Gastroesophageal sphincter (tissue), 4 donors: ENCODE data around the gene TMEM87A. TPM values are rescaled to one million over a fixed set of nuclear protein-coding genes. Genes with fewer than 3 reads are reported as not detected.

ENCODE experiments used
- ATAC-seq: fragments of 150-250 bp; one replicate; pipeline ENCODE4 v1.9.1; 2016; ENCODE audit warnings: mild to moderate bottlenecking, moderate library complexity
- H3K27ac ChIP-seq, 4 donors: fragments of 200-600 bp; sonication (generic) in 3 of 4; 1 replicate in 3 of 4; 2 replicates in 1 of 4; pipeline ENCODE4 v1.5.1; 2016 to 2019
- H3K27me3 ChIP-seq: fragments of 200-600 bp; sonication (generic); one replicate; pipeline ENCODE4 v1.5.1; 2019
- H3K36me3 ChIP-seq, 2 donors: fragments of 200-600 bp; sonication (generic); one replicate each; pipeline ENCODE4 v1.5.1; 2019; ENCODE audit warnings: control low read depth in 1 of 2
- H3K4me1 ChIP-seq, 3 donors: fragments of 200-600 bp; sonication (generic); 1 replicate in 2 of 3; 2 replicates in 1 of 3; pipeline ENCODE4 v1.5.1; 2016 to 2019; ENCODE audit warnings: control low read depth in 2 of 3
- H3K4me3 ChIP-seq, 2 donors: fragments of 200-600 bp; sonication (generic); one replicate each; pipeline ENCODE4 v1.5.1; 2019; ENCODE audit warnings: mild to moderate bottlenecking in 1 of 2, moderate library complexity in 1 of 2
- H3K9me3 ChIP-seq, 3 donors: fragments of 200-600 bp; sonication (generic); one replicate each; pipeline ENCODE4 v1.5.1; 2017 to 2019; ENCODE audit warnings: control low read depth in 2 of 3
- EP300 ChIP-seq: sonication (generic); formaldehyde crosslinking; IDR thresholded peaks from one replicate; pipeline ENCODE4 v1.6.1; 2017; ENCODE audit warnings: antibody characterized with exemption, mild to moderate bottlenecking
- POLR2A ChIP-seq, 2 donors: fragments of 450-650 bp; IDR thresholded peaks; one replicate each; pipeline ENCODE4 v1.6.1; 2017; ENCODE audit warnings: antibody characterized with exemption in 2 of 2, mild to moderate bottlenecking in 2 of 2, moderate library complexity in 1 of 2
- POLR2AphosphoS5 ChIP-seq: sonication (generic); formaldehyde crosslinking; IDR thresholded peaks from one replicate; pipeline ENCODE4 v1.6.1; 2017; ENCODE audit warnings: antibody characterized with exemption
- WGBS, 2 donors: methylation state at CpG; one replicate each; pipeline ENCODE4 v1.1.5; 2018; ENCODE audit warnings: low coverage in 1 of 2; 5-methylcytosine and 5-hydroxymethylcytosine counted together
- small RNA-seq, 4 donors: library from RNA; depleted of rRNA; stranded (forward); fragments of <200 nt; gene quantifications; one replicate each; pipeline ENCODE3, GENCODE V24; 2016
- total RNA-seq, 4 donors: library from RNA; depleted of rRNA; stranded (reverse); fragments of >200 nt; gene quantifications; one replicate each; pipeline ENCODE4 v1.1.0, GENCODE V29; 2016
- TF ChIP-seq, protein P1 (sequence below), 4 experiments: fragments of 200-600 bp in 2 of 4; fragments of 450-650 bp in 2 of 4; sonication (generic) in 1 of 4; IDR thresholded peaks; one replicate each; pipeline ENCODE4 v1.5.1; 2017 to 2019; ENCODE audit warnings: antibody characterized with exemption in 4 of 4, mild to moderate bottlenecking in 2 of 4, moderate library complexity in 2 of 4

The TMEM87A gene
- total RNA-seq, 4 donors from 2014 or later: 49.7 to 70.0 (median 65.9) TPM

DNA sequence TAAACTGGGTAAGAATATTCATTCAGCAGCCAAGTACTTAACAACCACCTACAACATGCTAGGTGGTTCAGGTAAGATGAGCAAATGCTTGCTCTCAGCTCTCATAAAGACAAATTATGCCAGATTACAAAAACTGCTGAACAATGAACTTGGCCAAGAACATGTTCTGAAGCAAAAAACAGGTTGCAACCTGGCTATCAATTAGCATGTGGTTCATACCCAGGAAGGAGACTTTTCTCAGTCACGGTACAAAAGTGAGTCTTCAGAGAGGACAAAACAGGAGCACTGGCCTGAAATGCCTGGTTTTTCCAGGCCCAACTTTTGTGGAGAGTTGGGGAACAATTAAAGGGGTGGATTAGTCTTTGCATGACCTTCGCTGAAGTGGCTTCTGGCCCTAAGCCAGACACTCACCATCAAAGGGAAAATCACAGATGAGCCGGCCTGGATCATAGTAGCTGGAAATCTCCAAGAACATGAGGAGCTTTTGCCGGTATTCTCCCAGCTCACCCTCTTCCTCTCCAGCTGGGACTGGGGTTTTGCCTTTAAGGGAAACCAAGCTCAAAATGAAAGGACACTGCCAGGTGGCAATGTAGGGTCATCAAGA, 109.2 kb downstream of the TMEM87A start:
- ATAC-seq: no peak
- WGBS, 2 donors: 67% methylated on average over 3 to 4 of the region's 4 CpGs
- H3K4me1 ChIP-seq: peaks cover 0 to 5% (median 0%) of the 10 kb centered on the region in 3 donors
- H3K36me3 ChIP-seq: peaks cover 0 to 100% of the 10 kb centered on the region in 2 donors
- H3K4me3 ChIP-seq: no peak overlapping the region
- no peaks in the 10 kb centered on the region for H3K27me3 ChIP-seq
- TF ChIP-seq POLR2A (IDR thresholded peaks at IDR 0.05) (no peak), POLR2AphosphoS5 (no peak), EP300 (no peak)
- TF ChIP-seq, protein P1, sequence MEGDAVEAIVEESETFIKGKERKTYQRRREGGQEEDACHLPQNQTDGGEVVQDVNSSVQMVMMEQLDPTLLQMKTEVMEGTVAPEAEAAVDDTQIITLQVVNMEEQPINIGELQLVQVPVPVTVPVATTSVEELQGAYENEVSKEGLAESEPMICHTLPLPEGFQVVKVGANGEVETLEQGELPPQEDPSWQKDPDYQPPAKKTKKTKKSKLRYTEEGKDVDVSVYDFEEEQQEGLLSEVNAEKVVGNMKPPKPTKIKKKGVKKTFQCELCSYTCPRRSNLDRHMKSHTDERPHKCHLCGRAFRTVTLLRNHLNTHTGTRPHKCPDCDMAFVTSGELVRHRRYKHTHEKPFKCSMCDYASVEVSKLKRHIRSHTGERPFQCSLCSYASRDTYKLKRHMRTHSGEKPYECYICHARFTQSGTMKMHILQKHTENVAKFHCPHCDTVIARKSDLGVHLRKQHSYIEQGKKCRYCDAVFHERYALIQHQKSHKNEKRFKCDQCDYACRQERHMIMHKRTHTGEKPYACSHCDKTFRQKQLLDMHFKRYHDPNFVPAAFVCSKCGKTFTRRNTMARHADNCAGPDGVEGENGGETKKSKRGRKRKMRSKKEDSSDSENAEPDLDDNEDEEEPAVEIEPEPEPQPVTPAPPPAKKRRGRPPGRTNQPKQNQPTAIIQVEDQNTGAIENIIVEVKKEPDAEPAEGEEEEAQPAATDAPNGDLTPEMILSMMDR (IDR thresholded peaks at IDR 0.05): no peak
- H3K9me3 ChIP-seq: no peaks in the 10 kb centered on the region
- no peak overlapping the region for H3K27ac ChIP-seq

DNA sequence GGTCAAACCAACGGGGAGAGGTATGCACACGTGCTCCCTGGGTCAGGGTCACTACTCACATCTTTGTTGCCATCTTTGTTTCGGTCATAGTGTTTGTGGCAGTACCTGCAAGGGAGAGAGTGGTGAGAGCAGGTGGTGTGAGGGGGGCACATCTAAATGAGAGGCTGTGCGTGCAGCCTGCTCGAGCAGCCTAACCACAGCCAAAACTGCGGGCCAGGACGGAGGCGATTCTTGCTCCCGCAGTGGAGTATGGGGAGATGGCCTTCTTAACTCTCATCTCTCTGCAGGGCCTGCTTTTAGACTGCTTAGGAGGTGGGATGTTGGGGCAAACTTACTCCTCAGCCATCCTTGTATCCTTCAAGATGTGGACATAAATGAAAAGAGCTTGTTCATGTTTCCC, 109.9 kb downstream of the TMEM87A start:
- H3K4me3 ChIP-seq: no peak overlapping the region
- no peak for ATAC-seq
- H3K9me3 ChIP-seq: no peaks in the 10 kb centered on the region
- H3K27ac ChIP-seq: no peak overlapping the region
- H3K27me3 ChIP-seq: no peaks in the 10 kb centered on the region
- H3K36me3 ChIP-seq: peaks cover 0 to 96% of the 10 kb centered on the region in 2 donors
- WGBS, 2 donors: 93% methylated on average over 8 of the region's 9 CpGs; no CpG with 5 or more reads in 1 of the 2 donors
- TF ChIP-seq EP300 (no peak), POLR2AphosphoS5 (no peak), POLR2A (IDR thresholded peaks at IDR 0.05) (no peak)
- TF ChIP-seq, protein P1 (IDR thresholded peaks at IDR 0.05): no peak
- peaks cover 0 to 12% (median 0%) of the 10 kb centered on the region in 3 donors for H3K4me1 ChIP-seq

Small RNAs within 50 kb of the gene (small RNA-seq; reads per million reads assigned to genes)
- 0 reads per million in 4 donors for gene MIR627

Other genes starting within 250 kb of the TMEM87A start
- not detected for gene PLA2G4D, start 178.9 kb downstream of the TMEM87A start, total RNA-seq
- gene PLA2G4F, start 116.8 kb downstream of the TMEM87A start, total RNA-seq: under 1 TPM in 2 of 4 donors, not detected in 2; 0.16 to 0.67 TPM
- 100 to 1,000 TPM in 1 of 4 donors, 10 to 100 TPM in 3; 53.5 to 104 (median 76.6) TPM for gene VPS39, start 65.1 kb downstream of the TMEM87A start, total RNA-seq
- 10 to 100 TPM; 14.4 to 41.2 (median 19.7) TPM for gene GANC, start 232 bp downstream of the TMEM87A start, total RNA-seq
- gene CAPN3, start 86.1 kb upstream of the TMEM87A start, total RNA-seq: 10 to 100 TPM in 1 of 4 donors, 1 to 10 TPM in 2, under 1 TPM in 1; 0.79 to 16.2 (median 3.9) TPM
- gene ZNF106, start 217.7 kb upstream of the TMEM87A start, total RNA-seq: 100 to 1,000 TPM; 118 to 592 (median 369) TPM
- gene SNAP23, start 222.2 kb upstream of the TMEM87A start, total RNA-seq: 10 to 100 TPM; 50.0 to 71.8 (median 57.2) TPM